Measurements from ENCODE around the gene CBFA2T2. TPM values are rescaled to one million over a fixed set of nuclear protein-coding genes. Genes with fewer than 3 reads are reported as not detected.
"Not testable (repeated sequence)": the region's sequence is repeated elsewhere in the genome, so short reads cannot be mapped to it uniquely, and the experiment has no call there.

CBFA2T2 gene
- total RNA-seq, 1 donor from 2014 or later: 15.7 TPM

DNA sequence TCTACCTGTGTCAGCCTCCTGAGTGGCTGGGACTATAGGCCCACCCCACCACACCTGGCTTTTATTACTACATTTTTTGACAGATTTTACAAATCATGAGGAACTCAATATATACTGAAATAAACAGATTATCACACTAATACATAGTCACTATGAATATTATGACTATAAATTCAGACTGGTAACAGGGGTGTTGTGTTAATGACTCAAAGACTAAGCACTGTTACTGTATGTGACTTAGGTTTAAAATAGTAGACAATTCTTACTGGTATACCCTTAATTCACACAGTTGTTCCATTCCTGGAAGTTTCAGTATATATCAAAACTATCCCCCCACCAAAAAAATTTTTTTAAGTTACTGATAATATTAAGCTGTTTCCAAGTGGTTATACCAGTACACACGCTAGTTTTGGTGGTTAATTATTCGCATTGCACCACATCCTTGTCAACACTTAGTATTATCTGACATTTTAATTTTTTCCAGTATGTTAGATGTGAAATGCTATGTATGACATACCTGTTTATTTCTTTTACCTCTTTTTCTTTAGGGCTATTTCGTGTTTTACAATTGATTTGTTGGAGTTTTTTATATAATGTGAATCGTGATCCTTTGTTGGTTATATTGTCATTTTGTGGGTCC lies 137.8 kb downstream of the CBFA2T2 start:
- intact Hi-C loops (cut with DNase I): no loop called here
- Histone ChIP-seq H3K27ac (no peak overlapping the region), H3K36me3 (peaks cover 80% of the 10 kb centered on the region), H3K9me3 (no peaks in the 10 kb centered on the region), H3K4me1 (no peaks in the 10 kb centered on the region), H3K27me3 (no peaks in the 10 kb centered on the region), H3K4me3 (no peak overlapping the region)
- DNase-seq (no peak), ATAC-seq (no peak)
- TF ChIP-seq, protein P1, sequence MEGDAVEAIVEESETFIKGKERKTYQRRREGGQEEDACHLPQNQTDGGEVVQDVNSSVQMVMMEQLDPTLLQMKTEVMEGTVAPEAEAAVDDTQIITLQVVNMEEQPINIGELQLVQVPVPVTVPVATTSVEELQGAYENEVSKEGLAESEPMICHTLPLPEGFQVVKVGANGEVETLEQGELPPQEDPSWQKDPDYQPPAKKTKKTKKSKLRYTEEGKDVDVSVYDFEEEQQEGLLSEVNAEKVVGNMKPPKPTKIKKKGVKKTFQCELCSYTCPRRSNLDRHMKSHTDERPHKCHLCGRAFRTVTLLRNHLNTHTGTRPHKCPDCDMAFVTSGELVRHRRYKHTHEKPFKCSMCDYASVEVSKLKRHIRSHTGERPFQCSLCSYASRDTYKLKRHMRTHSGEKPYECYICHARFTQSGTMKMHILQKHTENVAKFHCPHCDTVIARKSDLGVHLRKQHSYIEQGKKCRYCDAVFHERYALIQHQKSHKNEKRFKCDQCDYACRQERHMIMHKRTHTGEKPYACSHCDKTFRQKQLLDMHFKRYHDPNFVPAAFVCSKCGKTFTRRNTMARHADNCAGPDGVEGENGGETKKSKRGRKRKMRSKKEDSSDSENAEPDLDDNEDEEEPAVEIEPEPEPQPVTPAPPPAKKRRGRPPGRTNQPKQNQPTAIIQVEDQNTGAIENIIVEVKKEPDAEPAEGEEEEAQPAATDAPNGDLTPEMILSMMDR (IDR thresholded peaks at IDR 0.05): no peak

DNA sequence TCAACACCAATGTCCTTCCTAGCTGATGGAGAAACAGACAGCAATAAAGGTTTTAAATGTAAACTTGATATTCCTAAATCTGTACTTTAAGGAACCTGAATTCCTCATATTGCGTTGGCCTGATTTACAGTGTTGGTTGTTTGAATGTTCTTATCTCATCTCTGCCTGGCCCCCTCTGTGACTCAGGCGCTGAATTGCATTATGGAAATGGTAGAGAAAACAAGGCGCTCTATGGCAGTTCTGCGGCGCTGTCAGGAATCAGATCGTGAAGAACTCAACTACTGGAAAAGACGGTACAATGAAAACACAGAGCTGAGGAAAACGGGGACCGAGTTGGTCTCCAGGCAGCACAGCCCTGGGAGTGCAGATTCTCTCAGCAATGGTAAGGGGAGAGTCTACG lies 139.6 kb downstream of the CBFA2T2 start:
- Histone ChIP-seq H3K27ac (no peak overlapping the region), H3K9me3 (no peaks in the 10 kb centered on the region), H3K4me3 (no peak overlapping the region), H3K4me1 (no peaks in the 10 kb centered on the region), H3K36me3 (peaks cover 62% of the 10 kb centered on the region), H3K27me3 (no peaks in the 10 kb centered on the region)
- TF ChIP-seq, protein P1 (IDR thresholded peaks at IDR 0.05): no peak
- DNase-seq: no peak
- intact Hi-C loops (cut with DNase I): no loop called here
- ATAC-seq: no peak

DNA sequence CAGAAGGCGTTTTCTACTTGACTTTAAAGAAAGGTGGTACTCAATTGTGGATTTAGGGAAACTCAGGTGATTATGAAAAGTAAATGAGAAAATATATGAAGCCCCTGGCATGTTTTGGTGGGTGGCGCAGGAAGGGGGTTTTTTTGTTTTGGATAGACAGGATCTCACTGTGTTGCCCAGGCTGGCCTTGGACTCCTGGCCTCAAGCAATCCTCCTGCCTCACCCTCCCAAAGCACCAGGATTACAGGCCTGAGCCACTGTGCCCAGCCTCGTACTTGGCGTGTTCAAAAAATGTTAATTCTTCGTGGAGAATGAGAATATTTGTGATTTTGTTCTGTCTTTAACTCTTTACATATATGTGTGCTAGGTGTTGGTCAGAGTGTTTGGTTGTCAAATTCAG lies 140.1 kb downstream of the CBFA2T2 start:
- H3K36me3 ChIP-seq: peaks cover 57% of the 10 kb centered on the region
- ATAC-seq (no peak), DNase-seq (no peak)
- no peaks in the 10 kb centered on the region for H3K4me1 ChIP-seq
- intact Hi-C loops (cut with DNase I): no loop called here
- TF ChIP-seq, protein P1 (IDR thresholded peaks at IDR 0.05): no peak
- H3K27ac ChIP-seq: no peak overlapping the region
- H3K27me3 ChIP-seq: no peaks in the 10 kb centered on the region
- no peak overlapping the region for H3K4me3 ChIP-seq
- no peaks in the 10 kb centered on the region for H3K9me3 ChIP-seq

DNA sequence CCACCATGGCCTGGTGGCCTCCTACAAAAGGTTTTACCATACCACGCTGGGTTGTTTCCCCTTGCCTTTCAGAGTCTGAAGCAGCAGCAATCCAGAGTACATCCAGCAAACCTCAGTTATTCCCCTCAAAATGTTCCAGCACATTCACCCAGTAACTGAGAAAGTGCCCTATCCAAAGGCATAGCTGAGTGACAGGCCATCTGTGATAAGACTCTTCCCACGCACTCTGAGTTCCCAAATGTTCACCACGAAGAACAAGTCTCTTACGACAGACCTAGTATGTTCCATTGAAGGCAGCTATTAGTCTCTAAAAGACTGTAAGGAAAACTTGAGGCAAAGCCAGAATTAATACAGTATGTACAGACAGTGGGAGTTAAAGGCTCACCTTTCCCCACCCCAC lies 140.6 kb downstream of the CBFA2T2 start:
- H3K27ac ChIP-seq: no peak overlapping the region
- no peak overlapping the region for H3K4me3 ChIP-seq
- H3K36me3 ChIP-seq: peaks cover 56% of the 10 kb centered on the region
- no peaks in the 10 kb centered on the region for H3K4me1 ChIP-seq
- DNase-seq (no peak), ATAC-seq (no peak)
- H3K27me3 ChIP-seq: no peaks in the 10 kb centered on the region
- TF ChIP-seq, protein P1 (IDR thresholded peaks at IDR 0.05): no peak
- H3K9me3 ChIP-seq: no peaks in the 10 kb centered on the region
- intact Hi-C loops (cut with DNase I): no loop called here

DNA sequence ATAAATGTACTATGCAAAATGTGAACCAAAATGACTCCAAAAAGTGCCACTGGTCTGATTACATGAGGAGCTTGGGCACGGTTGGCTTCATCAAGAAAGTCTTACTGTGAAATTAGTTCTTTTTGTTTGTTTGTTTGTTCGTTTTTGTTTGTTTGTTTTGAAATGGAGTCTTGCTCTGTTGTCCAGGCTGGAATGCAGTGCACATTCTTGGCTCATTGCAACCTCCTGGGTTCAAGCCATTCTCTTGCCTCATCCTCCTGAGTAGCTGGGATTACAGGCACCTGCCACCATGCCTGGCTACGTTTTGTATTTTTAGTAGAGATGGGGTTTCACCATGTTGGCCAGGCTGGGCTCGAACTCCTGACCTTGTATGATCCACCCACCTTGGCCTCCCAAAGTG lies 142.0 kb downstream of the CBFA2T2 start:
- H3K4me1 ChIP-seq; H3K27ac ChIP-seq; H3K27me3 ChIP-seq; ATAC-seq; intact Hi-C loops (cut with DNase I); DNase-seq; H3K4me3 ChIP-seq; H3K9me3 ChIP-seq: not testable (repeated sequence)
- peaks cover 57% of the 10 kb centered on the region for H3K36me3 ChIP-seq

DNA sequence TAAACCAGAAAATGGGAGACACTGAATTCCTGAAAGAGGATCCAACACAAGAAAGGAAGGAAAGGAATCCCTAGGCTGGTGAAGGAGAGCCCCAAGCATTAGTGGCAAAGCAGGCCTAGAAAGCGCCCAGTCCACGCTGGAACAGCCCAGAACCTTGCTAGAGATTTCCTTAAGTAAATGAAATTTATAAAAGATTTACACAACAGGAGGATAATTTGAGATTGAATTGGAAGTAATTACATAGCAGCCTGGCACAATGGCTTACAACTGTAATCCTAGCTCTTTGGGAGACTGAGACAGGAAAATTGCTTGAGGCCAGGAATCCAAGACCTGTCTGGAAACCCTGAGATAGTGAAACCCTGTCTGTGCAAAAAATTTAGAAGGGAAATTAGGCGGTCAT lies 145.4 kb downstream of the CBFA2T2 start:
- Histone ChIP-seq H3K9me3 (no peaks in the 10 kb centered on the region), H3K4me3 (no peak overlapping the region), H3K27me3 (no peaks in the 10 kb centered on the region), H3K27ac (no peak overlapping the region), H3K4me1 (no peaks in the 10 kb centered on the region), H3K36me3 (peaks cover 59% of the 10 kb centered on the region)
- no peak for ATAC-seq
- TF ChIP-seq, protein P1 (IDR thresholded peaks at IDR 0.05): no peak
- DNase-seq: no peak
- intact Hi-C loops (cut with DNase I): no loop called here

Data from upper lobe of right lung (tissue), 1 donor.